DMS153 (cell line): Measurements from ENCODE around the gene DNMT3L.
A peak's percentile ranks its signal among the peaks of the same experiment; 100 is the strongest.

Source experiments
- DNase-seq: peaks from one replicate; lab custom pipeline; 2025; lab: John Stamatoyannopoulos, UW

DNMT3L gene

GRCh38 chr21:44279354-44280260 is 17.9 kb upstream of the DNMT3L start:
- peak; percentile 55 for DNase-seq

DNA sequence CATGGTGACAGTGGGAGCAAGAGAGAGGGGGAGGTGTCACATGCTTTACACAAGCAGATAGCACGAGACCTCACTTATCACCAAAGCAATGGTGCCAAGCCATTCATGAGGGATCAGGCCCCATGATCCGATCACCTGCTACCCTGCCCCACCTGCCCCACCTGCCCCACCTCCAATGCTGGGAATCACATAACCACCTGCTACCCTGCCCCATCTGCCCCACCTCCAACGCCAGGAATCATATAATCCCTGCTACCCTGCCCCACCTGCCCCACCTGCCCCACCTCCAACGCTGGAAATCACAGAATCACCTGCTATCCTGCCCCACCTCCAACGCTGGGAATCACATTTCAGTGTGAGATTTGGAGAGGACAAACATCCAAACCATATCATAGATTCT is 13.3 kb upstream of the DNMT3L start:
- DNase-seq, result no peak

GRCh38 chr21:44273046-44273445 is 11.3 kb upstream of the DNMT3L start:
- no peak for DNase-seq

DNA sequence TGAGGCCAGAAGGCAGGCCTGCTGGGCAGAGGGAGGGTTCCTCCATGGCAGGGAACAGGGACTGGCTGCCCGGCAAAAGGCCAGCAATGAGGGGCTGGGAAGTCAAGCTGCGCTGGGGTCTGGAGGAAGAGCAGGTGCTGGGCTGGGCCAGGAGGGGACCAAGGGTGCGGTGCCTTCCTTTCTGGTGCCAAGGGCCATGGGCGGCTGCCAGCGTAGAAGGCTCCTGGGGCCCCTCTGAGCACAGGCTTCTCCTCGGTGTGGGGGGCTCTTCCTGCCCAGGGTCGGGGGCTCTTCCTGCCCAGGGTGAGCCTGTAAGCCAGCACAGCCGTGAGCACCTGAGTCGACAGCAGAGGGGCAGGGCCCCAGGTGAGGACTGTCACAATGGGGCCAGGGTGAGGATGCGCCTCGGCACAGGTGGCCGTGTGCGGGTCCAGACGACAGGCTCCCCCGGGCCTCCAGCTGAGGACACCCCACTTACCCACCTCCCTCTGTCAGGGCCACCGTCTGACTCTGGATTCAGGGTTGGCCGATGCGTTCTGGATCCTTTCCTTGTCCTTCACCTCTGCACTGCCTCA is 10.7 kb upstream of the DNMT3L start:
- no peak for DNase-seq

- no peak for DNase-seq
Observed at GRCh38 chr21:44271558-44272283, 10.0 kb upstream of the DNMT3L start.

DNA sequence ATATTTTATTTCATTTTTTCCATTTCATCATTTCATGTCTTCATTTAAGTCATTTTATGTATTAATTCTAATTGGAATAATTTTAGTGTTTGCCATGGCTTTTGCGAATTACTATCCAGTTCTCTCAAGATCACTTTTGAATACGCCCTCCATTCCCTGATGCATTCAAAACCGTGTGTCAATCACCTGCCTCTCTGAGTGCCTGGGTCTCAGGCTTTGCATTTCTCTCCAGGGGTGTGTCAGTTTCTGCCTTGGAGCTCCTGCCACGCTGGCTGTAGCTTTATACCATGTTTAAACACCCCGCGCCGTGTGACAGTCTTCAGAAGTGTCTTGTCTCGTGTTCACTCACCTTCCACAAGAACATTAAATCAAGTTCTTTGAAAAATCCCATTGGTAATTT is 7.4 kb upstream of the DNMT3L start:
- no peak for DNase-seq

DNA sequence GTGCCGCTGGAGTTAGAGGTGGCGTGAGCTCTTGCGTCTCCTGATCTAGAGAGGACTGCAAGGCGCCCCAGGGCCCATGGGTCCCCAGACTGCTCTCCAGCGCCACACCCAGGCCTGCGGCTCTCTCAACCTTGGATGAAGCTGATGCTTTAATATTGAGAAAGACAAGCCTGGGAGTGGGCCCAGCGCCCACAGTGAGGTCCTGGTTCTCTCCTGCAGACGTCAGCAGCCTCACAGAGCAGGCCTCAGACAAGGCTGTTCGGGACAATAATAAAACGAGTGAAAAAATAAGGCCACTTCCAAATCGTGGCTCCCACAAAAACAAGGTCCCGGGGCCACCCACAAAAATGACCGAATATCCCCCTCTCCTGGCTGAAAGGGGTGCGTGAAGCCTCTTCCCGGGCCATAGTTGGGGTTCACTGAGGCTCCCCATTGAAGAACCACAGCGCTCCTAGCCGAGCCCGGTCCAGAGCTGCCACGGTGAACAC is 6.0 kb upstream of the DNMT3L start:
- no peak for DNase-seq

GRCh38 chr21:44265734-44266270 is 4.1 kb upstream of the DNMT3L start:
- DNase-seq, result no peak

- no peak for DNase-seq
Observed at GRCh38 chr21:44263768-44264167, 2.1 kb upstream of the DNMT3L start.

- DNase-seq, result no peak
Observed at GRCh38 chr21:44263221-44263760, 1.6 kb upstream of the DNMT3L start.

DNA sequence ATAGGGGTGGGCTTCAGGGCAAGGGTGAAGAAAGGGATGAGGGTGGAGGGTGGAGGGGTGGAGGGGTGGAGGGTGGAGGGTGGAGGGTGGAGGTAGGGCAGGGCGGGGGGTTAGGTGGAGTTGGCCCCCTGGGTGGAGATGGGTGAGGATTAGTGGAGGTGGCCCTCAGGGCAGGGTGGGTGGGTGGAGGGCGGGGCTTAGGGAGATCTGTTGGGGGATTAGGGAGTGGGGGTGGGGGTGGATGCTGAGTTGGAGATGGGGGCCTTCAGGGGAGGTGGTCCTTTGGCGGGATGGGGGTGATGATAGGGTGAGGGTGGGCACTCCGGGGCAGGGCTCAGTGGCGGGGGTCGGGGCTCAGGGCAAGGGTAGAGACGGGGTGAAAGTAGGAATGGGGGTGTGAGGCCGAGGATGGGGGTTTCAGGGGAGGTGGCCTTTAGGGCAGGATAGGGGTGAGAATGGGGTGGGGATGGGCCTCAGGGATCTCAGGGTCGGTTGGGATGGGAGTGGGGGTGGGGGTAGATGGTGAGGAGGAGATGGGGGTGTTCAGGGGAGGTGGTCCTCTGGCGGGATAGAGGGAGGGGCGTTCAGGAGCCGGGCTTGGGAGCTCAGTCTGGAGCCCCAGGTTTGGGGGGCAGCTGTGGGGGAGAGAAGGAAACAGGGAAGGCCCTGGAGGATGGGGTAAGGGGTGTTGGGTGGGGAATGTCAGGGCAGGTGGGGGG is 800 bp upstream of the DNMT3L start:
- DNase-seq, result no peak

GRCh38 chr21:44260791-44261631 is 686 bp downstream of the DNMT3L start:
- DNase-seq, result no peak

DNA sequence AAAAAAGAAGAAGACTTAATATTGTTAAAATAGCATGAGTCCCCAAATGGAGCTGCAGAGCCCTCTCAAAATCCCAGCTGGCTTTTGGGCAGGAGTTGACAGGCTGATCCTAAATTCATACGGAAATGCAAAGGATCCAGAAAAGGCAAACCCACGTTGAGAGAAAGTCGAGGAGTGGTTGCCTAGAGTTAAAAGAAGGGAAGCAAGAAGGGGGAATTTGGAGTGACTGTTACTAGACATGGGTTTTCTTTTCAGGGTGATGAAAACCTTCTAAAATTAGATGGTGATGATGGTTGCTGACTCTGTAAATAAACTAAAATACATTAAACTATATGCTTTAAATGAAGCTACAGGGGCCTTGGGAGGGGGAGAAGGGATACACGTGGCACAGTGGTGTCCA is 1.6 kb downstream of the DNMT3L start:
- DNase-seq, result no peak

GRCh38 chr21:44259082-44259705 is 2.5 kb downstream of the DNMT3L start:
- no peak for DNase-seq

- DNase-seq, result no peak
Observed at GRCh38 chr21:44258056-44258725, 3.5 kb downstream of the DNMT3L start.

DNA sequence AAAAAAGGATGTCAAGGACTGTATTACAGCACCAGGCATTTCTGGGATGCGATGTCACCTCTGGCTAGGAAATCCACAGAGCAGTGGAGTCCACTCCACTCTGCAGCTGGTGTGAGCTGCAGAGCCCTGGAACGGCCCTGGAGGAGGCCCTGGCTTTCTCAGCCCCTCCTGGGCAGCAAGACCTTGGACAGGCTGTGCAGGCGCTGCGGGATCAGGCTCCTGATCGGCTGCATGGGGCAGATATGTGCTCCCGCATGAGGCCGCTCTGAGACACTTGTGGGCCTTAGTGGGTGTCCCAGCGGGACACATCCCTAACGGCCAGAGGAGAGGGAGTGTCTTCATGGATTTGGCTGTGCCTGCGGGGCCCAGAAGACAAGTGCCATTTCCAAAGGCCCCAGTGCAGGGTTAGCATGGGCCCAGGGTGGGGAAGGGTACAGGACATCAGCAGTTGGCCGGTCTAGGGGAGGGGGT is 6.2 kb downstream of the DNMT3L start:
- no peak for DNase-seq

DNA sequence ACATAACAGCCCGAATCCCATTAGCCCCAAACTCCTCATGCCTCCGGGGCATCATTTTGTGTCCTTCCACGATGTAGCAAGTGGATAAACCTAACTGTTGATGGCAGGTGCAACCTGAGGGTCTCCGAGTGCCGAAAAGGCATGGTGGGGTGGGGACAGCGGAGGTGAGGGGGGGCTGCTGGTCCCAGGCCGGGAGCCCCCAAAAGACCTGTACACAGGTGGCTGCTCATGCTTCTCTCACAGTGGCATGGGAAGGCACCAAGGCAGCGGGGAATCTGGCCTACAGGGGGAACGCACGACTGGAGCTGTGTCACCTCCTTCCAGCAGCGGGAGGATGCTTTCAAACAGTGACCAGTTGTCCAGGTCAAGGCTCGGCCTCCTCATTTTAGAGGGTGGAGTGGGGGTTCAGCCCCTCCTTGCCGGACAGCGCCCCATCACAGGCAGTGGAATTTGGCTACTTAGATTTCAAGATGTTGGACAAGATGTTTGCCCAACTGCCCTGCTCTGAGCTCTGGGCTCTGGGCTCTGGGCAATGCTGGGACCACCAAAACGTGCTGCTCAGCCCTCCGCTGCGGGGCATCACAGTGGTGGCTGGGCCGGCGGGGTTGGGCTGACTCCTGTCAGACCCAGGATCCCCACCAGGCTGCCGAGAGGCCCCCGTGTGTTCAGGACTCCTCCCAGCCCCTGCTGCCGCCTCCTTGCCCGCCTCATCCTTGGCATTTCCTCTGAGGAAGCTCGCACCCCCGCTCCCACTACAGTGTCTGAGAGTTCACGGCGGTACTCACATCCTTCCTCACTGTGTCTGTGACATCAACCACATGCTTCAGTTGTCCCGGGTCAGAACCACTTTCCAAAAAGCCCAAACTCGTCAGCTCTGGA is 7.6 kb downstream of the DNMT3L start:
- DNase-seq, result no peak
